A673 (cell line): ENCODE data around the gene SURF1.

Source experiments
- EZH2 ChIP-seq: fragments of 200-600 bp; sonication (generic); IDR thresholded peaks from 2 replicates; pipeline ENCODE4 v1.6.1; 2017; ENCODE audit warnings: borderline replicate concordance, low read depth, mild to moderate bottlenecking, mixed read lengths, antibody characterized with exemption, low read length; ENCODE audit not compliant: poor library complexity, severe bottlenecking
- TF ChIP-seq, protein P1 (sequence below): fragments of 300-800, 200-600 bp; sonication (generic); conservative IDR thresholded peaks from 2 replicates; pipeline ENCODE4 v1.5.1; 2017; ENCODE audit warnings: low read depth, mild to moderate bottlenecking, antibody characterized with exemption, low read length, moderate library complexity, mixed read lengths

DNA sequence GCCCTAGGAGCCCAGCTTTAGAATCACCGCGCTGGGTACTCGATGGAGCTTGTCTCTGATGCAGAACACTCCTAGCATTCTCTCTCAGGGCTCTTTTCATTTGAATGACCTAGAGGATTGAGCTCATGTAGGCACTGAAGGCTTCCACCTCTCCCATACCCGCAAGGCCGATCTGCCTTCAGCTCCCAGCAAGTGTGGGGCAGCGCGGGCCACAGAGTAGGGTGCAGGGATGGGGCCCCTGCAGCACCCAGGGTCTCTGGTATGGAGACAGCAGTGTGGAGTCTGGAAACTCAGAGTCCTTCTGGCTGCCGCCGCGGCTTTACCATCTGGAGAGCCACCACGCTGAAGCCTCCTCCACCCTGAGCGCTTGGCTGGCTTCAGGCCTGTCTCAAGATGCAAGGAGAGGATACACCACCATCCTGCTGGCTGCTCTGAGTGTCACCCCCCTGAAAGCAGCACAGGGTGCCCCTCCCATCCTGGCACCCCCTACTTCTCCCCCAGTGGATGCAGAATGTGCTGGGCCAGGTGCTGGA, 32.8 kb upstream of the SURF1 start:
- TF ChIP-seq, protein P1, sequence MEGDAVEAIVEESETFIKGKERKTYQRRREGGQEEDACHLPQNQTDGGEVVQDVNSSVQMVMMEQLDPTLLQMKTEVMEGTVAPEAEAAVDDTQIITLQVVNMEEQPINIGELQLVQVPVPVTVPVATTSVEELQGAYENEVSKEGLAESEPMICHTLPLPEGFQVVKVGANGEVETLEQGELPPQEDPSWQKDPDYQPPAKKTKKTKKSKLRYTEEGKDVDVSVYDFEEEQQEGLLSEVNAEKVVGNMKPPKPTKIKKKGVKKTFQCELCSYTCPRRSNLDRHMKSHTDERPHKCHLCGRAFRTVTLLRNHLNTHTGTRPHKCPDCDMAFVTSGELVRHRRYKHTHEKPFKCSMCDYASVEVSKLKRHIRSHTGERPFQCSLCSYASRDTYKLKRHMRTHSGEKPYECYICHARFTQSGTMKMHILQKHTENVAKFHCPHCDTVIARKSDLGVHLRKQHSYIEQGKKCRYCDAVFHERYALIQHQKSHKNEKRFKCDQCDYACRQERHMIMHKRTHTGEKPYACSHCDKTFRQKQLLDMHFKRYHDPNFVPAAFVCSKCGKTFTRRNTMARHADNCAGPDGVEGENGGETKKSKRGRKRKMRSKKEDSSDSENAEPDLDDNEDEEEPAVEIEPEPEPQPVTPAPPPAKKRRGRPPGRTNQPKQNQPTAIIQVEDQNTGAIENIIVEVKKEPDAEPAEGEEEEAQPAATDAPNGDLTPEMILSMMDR, result no peak
- no peak for TF ChIP-seq EZH2
